Stimulated activated CD8-positive, alpha-beta memory T cell treated with anti-CD3 and anti-CD28 coated beads, Interleukin-12 subunit alpha, Interleukin-12 subunit beta, amount 100 ng/mL, for 4 hours (primary cell): ENCODE data around the gene ORC2.
"Not testable (repeated sequence)": the region's sequence is repeated elsewhere in the genome, so short reads cannot be mapped to it uniquely, and the experiment has no call there.

Experiments used
- DNase-seq: peaks from one replicate; pipeline ENCODE4 v3.0.0-alpha.2; 2020; ENCODE audit warnings: low read depth

Gene ORC2

DNA sequence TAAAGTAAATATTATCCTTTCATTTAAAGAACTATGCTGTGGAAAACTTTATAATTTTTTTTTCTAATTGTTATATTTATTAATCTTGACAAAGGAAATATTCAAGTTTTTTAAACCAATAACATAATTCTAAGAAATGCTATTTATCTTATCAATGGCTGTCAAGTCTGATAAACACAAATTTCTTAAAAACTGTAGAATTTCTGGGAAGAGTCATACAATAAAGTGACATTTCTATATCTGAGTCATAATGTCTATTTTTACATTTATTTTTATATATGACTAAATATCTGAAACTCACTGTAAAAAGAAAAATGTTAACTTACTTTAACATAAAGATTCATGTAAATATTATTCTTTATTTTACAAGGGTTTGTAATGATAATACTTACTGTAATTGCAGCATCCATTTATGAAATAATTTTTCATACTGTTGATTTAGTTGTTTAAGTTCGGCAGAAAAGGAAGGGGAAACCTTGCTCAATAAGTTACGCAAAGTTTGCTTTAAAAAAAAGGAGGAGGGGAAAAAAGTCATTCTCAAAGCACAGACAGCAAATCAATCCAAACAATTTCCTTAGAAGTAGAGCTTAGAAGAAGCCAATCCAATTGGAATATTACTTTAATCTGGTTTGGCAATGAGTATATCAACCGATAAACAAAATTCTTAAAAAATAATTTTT lies 32.4 kb downstream of the ORC2 start:
- DNase-seq, result no peak

DNA sequence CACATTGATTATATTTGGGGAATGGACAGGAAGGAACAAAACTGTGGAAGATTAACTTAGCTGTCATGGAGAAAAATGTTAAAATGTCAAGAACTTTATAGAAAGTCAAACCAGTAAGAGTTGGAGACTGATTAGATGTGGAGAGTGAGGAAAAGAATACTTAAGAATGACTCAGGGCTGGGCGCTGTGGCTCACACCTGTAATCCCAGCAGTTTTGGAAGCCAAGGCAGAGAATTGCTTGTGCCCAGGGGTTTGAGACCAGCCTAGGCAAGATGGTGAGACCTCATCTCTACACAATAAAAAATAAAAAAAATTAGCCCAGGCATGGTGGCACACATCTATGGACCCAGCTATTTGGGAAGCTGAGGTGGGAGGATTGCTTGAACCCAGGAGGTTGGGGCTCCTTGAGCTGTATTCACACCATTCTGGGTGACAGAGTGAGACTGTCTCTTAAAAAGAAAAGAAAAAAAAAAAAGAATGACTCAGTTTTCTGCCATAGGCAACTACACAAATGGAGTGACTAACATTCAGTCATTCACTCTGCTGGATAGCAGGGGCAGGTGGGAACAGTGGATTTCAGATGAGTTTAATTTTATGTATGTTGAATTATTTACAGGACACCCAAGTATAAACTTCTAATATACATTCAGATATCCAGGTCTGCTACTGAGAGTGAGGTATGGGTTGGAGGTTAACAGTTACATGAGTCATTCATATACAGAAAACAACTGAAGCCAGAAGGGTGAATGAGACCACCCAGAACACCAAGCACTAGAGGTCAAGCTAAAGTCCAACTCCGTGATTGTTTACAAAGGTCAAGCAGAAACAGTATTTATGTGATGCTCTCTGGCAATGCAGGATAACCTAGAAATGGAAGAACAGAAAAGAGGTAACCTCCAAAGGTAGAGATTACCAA lies 33.9 kb downstream of the ORC2 start:
- DNase-seq, result no peak

DNA sequence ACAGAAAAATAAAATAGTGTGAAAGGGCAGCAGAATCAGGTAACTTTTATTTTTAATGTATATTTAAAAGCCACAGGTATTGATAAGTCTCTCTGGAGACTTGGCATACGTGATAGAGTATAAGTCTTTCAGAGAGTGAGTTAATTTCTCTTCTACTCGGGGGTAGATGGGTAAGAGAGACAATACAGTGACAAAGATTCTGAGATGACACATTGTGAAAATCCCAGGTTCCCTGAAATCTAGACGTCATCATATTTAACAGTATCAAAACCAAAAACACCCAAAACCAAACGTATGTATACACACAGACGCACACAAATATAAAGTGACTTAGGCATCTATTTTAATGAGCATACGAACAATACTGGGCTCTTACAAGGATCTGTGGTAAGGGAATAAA lies 41.0 kb downstream of the ORC2 start:
- DNase-seq, result no peak

DNA sequence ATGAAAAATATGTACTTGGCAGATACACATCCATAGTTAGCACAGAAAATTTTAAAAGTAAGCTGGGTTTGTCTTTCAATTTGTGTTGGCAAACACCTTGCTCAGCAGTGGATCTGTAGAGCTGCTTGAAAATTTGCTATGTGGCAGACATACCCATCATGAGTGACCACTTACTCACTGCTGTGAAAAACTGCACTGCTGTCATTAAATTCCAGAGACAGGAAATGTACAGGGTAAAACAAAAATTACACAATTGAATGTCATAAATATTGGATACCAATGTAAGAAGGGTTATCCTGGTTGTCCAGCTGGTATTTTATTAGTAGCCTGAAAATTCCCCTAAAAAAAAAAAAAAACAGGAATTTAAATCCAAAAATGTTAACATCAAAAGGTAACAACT lies 49.8 kb downstream of the ORC2 start:
- no peak for DNase-seq

DNA sequence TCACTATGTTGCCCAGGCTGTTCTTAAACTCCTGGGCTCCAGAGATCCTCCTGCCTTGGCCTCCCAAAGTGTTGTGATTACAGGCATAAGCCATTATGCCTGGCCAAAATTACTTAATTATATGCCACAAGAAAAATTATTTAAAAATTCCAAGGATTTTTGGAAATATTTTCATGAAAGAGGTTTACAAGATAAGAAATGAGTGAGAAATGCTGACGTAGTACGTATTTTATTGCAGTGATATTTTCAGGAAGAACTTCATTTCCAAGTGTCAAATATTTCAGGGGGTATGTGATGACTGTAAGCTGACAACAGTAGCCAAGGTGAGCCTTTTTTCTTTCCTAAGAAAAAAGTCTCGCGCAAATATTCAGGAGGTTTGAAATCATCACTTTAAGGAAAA lies 53.5 kb downstream of the ORC2 start:
- DNase-seq, result no peak

DNA sequence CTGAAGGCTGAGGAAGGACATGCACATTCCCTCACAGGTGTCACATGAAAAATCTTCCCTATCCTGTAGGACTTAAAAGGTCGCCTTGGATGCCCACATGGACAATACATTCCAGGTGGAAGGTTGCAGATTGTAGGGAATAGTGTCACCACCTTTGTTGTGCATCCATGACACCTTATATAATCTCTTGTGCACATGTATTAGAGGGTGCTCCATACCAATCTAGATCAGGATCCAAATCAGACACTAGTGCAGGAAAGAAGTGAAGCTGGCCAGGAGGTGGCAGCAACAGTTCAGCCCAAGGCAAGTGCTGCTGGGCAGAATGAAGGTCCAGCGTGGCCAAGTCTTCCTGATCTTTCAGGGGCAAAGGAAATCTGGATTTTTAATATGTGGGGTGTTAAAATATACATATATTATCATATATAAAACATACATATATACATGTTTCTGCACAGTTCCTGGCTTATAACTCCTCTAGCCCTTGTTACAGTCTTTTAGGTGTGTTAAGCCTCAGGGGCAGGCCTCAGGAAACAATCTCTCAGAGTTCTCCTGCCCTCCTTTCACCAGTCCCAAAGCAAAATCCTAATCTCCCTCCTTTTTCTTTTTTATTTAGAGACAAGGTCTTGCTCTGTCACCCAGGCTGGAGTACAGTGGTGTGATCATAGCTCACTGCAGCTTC lies 57.7 kb downstream of the ORC2 start:
- no peak for DNase-seq

DNA sequence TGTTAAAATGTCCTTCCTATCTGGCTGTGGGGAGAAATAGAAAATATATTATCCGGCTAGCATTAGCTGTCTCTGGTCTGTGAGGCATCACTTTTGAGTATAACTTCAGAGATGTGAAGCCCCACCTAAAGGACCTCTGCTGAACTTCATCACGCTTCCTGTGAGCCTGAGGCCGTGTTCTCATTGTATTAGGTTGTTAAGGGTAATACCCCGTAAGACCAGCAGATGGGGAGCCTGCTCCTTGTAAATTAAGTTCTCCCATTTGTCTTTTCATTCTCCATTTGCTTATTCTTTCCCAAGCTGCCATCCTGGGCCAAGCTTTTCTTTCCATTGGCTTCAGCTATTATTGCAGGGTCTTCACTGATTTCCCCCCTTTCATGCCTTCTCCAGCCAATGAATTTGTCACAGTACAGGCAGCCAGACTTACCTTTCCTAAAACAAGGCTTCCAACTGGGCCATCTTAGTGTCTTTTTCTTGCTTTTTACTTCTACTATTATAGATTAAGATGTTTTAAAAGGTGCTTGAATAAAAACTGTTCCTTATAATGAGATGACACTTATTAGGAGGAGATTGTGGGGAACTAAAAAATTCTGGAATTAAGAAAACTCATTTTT lies 61.9 kb downstream of the ORC2 start:
- DNase-seq, result peak; percentile 25

DNA sequence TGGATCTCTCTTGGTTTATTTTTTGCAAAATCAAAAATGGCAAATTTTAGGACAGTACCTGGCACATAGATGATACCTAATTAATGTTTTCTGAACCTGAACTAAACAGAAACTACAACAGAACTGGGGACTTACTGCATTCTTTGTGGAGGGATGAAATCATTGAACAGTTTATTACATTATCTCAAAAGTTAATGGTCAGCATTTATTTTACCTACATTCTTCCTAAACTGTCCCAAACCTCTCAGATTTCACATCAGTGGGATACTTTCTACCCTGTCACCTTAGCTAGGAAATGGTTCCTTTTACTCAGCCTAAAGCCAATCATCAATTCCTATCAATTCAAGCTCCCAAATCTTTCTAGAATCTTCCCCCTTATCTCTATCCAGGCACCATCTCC lies 64.0 kb downstream of the ORC2 start:
- DNase-seq, result no peak

DNA sequence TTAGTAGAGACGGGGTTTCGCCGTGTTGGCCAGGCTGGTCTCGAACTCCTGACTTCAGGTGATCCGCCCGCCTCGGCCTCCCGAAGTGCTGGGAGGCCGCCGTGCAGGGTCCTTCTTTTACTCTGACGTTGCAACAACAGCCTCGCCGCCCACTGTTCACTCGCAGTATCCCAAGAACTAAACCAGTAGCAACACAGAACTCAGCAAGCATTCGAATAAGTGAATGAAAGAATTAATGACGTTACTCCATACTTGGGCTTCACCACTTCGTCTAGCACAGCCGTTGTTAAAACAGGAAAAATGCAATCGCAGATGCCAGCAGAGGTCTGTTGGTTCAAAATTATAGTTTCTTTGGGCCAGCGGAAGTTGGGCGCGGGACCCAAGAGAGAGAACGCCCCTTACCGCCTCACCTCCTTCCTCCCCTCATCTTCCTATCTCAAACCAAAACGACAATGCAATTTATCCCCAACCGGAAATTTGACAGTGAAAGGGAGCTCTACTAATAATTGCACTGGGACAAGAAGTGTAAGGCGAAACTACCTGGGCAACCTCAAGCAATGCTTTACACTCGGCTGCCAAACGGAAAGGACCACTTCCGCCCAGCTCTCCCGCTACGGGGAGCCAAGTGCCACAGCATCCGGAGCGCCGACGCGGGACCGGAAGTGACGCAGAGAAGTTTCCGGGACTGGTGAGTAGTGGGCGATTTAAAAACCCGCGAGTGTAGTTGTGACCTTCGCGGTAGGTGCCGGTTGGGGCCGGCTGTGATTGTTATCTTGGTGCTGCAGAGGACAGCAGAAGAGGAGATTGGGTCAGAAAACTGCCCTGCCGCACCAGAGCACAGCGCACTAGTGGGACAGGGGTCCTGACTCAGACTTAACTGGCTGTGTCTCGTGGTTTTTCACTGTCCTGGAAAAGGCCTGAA lies 74.5 kb downstream of the ORC2 start, which contains the start of the genes NIF3L1 and PPIL3:
Gene NIF3L1 (plus strand): TSS at position 668 of the 922 bp plus-strand sequence. CDS start 2,573 bp downstream, outside the sequence.
Gene PPIL3 (minus strand): TSS at position 374 of the 922 bp plus-strand sequence. CDS start 1,462 bp downstream, outside the sequence.
- peak; percentile 93 for DNase-seq

DNA sequence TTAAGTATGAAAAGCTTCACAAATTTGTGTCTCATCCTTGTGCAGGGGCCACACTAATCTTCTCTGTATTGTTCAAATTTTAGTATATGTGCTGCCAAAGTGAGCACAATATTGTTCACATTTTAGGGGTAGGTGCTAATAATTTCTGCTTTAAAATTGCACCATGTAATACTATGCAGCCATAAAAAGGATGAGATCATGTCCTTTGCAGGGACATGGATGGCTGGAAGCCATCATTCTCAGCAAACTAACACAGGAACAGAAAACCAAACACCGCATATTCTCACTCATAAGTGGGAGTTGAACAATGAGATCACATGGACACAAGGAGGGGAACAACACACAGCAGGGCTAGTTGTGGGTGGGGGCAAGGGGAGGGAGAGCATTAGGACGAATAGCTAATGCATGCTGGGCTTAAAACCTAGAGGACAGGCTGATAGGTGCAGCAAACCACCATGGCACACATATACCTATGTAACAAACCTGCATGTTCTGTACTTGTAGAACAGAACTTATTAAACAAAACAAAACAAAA lies 81.7 kb downstream of the ORC2 start:
- not testable (repeated sequence) for DNase-seq

DNA sequence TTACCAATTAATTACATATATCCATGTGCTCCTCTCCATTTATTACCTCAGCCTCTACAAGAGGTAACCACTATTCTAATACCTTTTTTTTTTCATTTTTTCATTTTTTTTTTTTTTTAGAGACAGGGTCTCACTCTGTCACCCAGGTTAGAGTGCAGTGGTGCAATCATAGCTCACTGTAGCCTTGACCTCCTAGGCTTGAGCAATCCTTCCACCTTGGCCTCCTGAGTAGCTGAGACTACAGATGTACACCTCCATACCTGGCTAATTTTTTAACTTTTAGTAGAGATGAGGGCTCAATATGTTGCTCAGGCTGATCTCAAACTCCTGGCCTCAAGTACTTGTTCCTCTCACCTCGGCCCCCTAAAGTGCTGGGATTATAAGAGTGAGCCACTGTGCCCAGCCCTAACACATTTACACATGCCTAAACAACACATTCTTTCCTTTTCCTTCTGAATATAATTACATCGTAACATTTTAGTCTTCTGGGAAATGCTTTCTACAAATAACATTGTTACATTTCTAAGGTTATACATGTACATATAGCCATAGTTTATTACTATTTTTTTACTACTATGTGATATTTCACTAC lies 85.1 kb downstream of the ORC2 start:
- DNase-seq, result no peak

DNA sequence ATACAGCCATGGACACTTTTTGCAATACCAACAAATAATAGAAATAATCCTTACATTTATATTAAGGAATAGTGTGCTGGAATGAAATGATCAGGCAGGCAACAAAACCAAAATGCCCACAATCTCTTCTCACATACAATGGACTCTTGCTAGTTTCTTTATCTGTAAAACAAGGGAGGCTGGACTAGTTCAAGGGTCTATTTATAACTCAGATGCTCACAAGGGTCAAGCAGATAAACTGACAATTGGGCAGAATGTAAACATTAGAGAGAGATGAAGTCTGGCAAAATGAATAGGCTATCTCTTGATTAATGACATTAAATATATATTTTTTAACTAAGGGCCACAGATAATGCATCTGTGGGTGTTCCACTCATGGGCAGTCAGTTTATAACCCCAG lies 86.0 kb downstream of the ORC2 start:
- no peak for DNase-seq

DNA sequence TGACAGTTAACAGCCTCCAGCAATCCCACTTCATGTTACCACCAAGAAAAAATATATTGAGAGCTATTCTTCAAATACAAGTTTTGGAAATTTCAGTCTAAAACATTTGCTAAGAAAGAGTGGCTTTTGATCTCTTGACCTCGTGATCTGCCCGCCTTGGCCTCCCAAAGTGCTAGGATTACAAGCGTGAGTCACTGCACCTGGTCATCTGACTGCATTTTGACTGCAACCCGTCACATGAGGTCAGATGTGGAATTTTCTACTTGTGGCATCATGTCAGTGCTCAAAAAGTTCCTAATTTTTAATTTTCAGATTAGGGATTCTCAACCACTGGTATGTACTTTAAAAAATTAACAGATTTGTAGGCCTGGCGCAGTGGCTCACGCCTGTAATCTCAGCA lies 89.9 kb downstream of the ORC2 start:
- DNase-seq, result no peak

DNA sequence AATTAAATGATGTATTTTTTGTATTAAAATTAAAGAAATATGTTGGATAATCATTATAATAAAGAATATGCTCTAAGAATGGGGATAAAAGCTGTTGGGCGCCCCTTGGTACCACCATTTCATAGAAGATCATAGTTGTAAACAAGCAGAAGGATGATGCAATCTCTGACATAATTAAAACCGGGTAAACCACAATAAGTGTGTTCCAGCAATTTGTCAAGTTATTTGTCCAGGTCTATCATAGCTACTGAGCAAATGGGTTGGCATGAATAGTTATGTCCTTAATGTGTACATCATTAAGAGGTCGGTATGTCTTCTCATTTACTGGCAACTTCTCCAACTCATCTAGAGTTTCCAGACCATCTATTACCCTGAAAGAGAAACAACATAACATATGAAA lies 92.3 kb downstream of the ORC2 start:
- DNase-seq, result no peak

DNA sequence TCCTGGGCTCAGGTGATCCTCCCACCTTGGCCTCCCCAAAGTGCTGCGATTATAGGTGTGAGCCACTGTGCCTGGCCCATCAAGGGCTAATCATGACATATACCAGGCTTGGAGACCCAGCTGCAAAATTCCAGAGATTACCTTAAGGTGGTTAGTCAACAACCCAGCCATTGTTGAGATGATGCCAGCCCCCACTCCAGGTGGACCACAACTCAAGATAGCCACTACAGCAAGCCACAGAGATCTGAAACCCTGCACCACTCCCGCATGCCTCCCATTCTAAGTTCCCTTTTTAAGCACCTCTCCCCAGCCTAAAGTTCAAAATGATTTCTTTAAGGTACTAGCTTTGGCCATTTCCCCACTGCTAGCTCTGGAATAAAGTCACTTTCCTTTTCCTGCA lies 94.4 kb downstream of the ORC2 start:
- no peak for DNase-seq

DNA sequence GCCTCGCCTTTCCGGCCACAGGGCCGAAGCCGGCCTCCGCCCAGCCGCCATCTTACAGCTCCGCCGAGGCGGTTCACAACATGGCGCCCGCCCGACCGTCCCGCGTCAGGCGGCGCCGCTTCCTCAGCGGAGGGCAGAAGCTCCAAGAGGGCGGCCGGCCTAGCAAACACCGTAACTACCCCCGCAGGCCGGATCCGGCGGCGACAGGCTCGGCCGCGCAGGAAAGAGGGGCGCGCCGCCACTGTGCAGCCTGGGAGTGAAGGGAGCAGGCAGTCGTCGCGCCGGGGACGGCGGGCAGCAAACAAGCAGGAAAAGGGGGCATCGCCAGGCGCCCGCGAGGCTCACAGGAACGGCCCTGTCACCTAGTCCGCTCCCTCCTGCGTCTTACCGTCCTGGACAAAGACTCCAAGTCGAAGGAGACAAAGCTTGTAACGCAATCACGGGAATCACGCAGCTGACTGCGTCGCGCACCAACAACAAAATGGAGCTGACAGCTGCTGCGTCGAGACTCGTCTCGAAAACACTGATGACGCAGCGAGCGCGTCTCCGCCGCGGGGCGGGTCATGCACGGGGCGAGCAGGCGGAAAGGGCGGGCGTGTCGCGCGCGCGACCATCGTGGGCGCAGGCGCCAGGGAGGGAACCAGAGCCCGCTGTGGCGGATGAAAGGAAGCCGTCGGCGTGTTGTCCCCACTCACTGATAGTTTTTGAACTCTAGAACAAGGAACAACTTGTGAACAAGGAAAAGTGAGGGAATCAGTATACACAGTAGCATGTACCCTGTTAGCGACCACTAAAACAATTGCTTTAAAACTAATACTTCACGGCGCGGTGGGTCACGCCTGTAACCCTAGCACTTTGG lies 99.1 kb downstream of the ORC2 start, which contains the start of gene CLK1:
Gene CLK1 (minus strand): TSS at position 483 of the 859 bp plus-strand sequence. CDS start 2,796 bp downstream, outside the sequence.
- peak; percentile 97 for DNase-seq

DNA sequence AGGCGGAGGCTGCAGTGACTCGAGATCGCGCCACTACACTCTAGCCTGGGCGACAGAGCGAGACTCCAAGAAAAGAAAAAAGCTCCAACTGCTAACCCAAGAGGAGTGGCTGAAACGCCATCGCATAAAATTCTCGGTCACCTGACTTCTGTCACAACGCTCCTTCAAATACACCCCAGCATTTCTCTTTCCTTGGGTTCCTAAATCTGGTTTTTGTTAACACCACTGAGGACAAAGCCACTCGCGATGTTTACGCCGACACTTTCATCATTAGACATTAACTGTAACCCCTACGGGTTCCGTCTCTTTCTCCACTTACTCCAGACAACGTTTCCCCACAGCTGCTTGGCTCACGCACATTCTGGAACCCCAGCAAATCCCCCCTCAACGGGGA lies 99.7 kb downstream of the ORC2 start:
- no peak for DNase-seq

DNA sequence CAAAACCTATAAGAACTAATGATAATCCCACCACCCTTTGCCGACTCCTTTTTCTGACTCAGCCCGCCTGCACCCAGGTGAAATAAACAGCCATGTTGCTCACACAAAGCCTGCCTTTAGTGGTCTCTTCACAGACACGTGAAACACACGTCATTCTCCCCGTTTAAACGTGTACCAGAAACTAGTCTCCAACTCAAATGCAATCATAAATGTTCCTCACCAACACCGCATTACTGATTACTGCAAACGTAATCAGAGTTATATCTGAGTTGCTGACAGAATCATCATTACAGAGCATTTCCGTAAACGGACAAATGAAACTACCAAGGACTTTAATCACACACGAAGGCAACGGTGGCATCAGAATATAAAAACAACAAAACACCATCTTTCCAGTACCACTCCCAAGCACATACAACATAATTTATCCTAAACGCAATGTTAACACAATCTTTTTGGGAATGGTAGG lies 100.9 kb downstream of the ORC2 start:
- peak; percentile 24 for DNase-seq

DNA sequence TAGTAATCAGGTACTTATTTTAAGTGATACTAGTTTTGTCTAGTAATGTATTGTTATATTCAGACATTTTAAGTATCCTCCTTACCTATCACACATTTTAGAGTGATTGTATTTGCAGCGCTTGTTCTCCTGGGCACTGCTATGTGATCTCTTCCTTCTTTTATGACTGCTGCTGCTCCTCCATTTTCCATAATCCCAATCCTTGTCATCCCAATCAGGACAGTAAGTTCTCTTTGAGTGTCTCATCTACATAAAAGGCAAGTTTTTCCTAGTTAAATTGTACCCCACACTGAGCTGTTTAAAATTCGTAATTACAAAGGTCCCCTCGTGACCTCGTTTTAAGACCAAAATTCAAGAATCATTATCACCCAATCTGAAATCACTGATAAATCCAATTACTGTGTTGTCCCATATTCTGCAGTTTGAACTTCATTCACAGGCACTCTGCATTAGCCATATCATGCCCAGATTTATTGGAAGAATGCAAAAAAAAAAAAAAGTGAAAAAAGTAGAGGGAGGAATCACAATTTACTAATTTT lies 101.8 kb downstream of the ORC2 start:
- no peak for DNase-seq
